NCI-H2029 (cell line): ENCODE results near the gene PRR7.

Experiments used
- DNase-seq: peaks from one replicate; lab custom pipeline; 2025; lab: John Stamatoyannopoulos, UW

PRR7 gene

GRCh38 chr5:177452688-177453638 is 6.3 kb downstream of the PRR7 start:
- no peak for DNase-seq

- DNase-seq, result no peak
Measured at GRCh38 chr5:177453852-177454396, 7.3 kb downstream of the PRR7 start.

DNA sequence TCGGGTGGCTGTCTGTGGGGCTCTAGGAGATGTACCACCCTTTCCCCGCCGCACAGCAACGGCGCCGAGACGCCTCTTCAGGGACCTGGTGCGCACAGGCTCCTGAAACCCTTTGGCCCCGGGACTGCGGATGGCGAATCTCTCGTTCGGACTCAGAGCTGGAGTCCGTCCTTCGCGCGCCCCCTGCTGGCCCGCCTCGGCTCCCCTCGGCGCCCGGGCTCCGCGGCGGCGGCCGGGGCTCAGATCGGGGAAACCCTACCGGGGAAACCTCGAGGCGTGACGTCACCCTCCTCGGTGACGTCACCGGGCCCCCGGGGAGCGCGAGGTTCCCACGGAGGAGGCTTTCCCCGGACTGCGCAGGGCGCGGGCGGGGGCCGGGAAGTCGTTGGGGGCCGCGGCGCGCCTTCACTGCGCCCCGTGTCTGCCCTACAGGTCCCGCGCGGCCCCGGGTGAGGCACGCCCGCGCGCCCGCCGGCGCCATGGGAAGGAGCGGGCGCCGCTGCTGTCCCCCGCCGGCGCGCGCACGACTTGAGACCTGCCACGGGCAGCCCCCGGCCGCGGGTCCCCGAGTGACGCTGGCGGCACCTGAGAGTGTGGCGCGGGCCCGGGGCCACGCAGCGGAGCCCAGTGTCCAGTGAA is 7.9 kb downstream of the PRR7 start:
- peak; percentile 75 for DNase-seq

DNA sequence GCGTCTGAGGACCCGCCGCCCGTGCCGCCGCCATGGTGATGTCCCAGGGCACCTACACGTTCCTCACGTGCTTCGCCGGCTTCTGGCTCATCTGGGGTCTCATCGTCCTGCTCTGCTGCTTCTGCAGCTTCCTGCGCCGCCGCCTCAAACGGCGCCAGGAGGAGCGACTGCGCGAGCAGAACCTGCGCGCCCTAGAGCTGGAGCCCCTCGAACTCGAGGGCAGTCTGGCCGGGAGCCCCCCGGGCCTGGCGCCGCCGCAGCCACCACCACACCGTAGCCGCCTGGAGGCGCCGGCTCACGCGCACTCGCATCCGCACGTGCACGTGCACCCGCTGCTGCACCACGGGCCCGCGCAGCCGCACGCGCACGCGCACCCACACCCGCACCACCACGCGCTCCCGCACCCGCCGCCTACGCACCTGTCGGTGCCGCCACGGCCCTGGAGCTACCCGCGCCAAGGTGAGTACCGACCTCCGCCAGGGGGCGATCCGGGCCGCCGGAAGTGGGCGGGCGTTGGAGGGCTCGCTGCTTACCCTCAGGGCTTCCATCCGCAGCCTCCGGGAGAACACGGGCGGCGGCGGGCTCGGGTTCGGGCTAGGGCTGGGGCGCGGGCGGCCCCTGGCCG is 8.5 kb downstream of the PRR7 start:
- peak; percentile 88 for DNase-seq

GRCh38 chr5:177455661-177456590 is 9.3 kb downstream of the PRR7 start:
- DNase-seq, result peak; percentile 82

- DNase-seq, result no peak
Measured at GRCh38 chr5:177456591-177456964, 10.0 kb downstream of the PRR7 start.

DNA sequence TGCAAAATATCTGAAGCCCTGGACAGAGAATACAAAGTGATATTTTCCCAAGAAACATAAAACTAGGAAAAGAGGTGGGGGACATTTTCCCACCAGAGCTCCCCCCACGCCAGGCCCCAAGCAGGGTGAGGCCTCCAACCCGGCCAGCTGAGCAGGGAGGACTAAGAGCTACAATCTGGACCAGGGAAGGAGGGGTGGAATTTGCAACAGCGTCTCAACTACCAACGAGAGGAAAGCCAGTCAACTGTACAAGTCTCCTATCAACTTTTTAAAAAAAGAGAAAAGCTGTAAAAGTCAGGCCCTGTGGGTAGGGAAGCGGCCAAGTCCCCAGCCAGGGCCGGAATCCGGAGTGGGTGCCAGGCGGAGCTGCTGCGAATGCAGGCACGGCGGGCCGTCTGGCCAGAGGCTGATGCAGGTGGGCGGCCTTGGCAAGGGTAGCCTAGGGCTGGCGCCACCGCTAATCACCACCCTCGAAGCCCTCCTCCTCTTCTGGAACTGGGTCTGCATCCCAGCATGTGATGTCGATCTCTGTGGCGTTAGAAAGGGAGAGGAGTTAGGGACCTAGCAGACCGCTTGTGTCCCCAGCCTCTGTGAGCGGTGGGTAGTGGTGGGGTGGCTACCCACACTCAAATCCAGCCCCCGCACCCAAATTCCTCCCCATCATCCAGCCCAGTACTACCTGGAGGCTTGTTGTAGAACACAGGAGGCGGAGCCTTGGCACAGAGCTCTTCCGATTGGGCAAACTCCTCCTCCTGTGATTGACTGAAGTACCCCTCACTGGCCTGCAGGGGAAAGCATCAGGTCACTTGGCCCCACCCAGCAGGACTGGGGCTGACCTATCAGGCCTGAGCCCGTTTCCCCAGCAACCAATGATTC is 10.6 kb downstream of the PRR7 start:
- DNase-seq, result peak; percentile 97

DNA sequence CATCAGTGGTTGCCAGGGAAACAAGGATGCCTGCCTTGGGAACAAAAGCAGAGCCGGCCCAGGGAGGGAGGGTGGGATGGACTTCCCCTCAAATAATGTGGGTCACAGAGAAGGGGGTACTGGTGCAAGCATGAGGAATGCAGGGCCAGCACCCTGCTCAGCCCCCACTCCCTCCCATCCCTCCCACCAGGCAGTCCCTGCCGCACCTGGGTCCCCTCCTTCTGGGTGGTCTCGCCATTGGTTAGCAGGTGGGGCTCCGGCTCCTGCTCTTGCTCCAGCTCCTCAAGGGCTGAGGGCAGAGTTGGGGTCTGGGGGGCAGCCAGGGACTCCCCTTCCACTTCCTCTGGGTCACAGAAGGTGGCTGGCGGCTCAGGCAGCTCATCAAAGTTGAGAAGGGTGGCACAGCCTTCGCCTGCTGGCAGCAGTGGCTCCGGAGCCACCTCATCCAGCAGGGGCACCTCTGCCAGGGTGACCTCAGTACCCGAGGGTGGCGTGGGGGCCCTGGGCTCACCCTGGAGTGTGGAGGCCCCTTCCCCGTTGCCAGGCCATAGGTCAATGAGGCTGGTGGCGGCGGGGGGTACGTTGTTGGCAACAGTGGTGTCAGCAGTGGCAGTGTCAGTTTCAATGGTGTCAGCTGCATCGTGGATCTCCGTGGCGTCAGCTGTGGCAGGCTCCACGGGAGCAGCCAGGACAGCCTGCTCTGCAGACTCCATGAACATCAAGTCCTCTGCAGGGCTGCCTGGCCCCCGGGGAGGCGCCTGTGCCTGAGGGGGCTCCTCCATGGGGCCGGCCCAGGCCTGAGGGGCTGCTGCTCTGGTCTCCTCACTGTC is 11.5 kb downstream of the PRR7 start:
- no peak for DNase-seq

GRCh38 chr5:177458912-177459350 is 12.3 kb downstream of the PRR7 start:
- no peak for DNase-seq

DNA sequence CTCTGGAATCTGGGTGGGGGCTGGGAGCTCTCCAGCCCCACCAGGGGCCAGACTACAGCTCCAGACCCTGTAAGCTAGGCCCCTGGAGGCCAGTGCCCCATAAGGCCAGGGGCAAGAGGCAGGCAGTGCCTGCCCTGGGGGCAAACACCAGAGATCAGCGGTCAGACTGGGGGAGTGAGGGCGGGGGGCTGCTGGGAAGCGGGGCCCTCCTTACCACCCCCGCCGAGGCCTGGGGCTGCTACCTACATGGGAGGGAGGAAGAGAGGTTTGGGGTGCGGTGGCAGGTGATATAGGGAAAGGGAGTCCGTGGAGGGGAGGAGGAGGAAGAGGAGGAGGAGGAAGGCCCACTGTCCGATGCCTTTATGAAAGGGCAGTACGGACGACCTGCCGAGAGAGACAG is 12.7 kb downstream of the PRR7 start:
- no peak for DNase-seq

- DNase-seq, result no peak
Measured at GRCh38 chr5:177459819-177460628, 13.4 kb downstream of the PRR7 start.

- DNase-seq, result no peak
Measured at GRCh38 chr5:177462021-177462670, 15.5 kb downstream of the PRR7 start.

DNA sequence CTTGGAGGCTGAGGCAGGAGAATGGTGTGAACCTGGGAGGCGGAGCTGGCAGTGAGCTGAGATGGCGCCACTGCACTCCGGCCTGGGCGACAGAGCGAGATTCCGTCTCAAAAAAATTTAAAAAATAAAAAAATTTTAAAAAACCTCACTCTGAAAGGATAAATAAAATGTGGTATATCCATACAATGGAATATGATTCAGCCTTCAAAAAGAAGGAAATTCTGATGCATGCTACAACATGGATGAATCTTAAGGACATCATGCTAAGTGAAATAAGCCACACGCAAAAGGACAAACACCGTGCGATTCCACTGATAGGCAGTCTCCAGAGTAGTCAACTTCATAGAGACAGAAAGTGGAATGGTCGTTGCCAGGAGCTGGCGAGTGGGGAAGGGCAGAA is 18.4 kb downstream of the PRR7 start:
- no peak for DNase-seq

DNA sequence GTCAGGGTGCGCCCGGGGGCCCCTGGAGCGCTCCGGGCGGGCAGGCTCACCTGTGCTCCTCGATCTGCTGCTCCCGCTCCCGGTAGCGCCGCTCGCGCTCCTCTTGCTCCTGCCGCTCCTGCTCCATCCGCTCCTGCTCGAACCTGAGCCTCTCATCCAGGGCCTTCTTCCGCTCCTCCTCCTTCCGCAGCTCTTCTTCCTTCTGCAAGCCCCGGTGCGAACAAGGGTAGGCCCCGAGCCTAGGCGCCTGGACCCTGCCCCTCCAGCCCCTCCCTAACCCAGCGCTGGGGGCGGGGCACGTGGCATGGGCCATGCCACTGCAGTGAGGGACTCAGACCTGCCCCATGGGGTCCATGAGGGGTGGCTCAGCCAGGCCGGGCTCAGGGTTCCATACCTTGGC is 20.2 kb downstream of the PRR7 start:
- no peak for DNase-seq

DNA sequence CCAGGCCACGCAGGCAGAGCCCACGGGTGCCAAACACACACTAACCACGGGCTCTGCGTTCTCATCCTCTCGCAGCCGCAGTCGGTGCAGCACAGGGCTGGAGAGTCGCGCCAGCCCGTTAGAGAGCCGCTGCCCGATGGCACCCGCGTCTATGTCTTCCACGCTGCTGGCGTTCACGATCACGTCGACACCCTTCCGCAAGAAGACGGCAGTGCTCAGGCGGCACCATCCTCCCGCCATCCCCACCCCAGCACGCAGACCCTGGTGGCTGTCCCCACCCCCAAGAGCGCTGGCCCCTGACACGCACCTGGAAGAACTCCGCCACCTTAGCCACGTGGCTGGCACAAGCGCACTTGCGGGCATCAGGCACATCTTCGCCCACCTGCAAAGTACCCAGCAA is 20.8 kb downstream of the PRR7 start:
- DNase-seq, result no peak

DNA sequence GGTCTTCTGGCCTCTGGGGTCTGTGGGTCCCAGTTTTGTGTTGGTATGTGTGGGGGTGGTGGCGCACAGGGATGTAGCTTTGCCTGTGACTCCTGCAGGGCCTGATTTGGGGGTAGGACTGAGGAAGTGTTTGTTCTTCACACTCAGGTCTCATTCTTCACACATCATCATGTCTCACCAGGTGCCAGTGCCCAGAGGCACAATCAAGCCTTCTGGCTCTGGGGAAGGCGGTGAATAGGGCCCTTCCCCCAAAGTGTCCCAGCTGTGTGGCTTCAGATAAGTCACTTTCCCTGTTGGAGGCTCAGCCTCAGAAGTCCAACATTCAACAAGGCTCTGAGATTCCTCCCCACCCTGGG is 21.7 kb downstream of the PRR7 start:
- no peak for DNase-seq

GRCh38 chr5:177468685-177469628 is 22.3 kb downstream of the PRR7 start:
- DNase-seq, result no peak
